Adrenal gland (tissue), 12 donors: Measurements from ENCODE around the gene MAP4. TPM values are rescaled to one million over a fixed set of nuclear protein-coding genes. Genes with fewer than 3 reads are reported as not detected.

Source experiments
- DNase-seq, 7 donors: peaks; one replicate each; pipeline ENCODE4 v3.0.0-alpha.2; 2019 to 2020
- H3K27ac ChIP-seq, 5 donors: fragments of 200-600 bp; sonication (generic) in 4 of 5; 1 replicate in 3 of 5; 2 replicates in 2 of 5; pipeline versions ENCODE4 v1.5.1 to v1.8.0; 2016 to 2020; ENCODE audit warnings: mild to moderate bottlenecking in 1 of 5
- H3K27me3 ChIP-seq: fragments of 200-600 bp; 2 replicates; pipeline ENCODE4 v1.8.0; 2021
- H3K36me3 ChIP-seq, 2 donors: fragments of 200-600 bp; replicated peaks in 1 of 2; 1 replicate in 1 of 2; 2 replicates in 1 of 2; pipeline versions ENCODE4 v1.5.1 to v1.8.0; 2018 to 2022
- H3K4me1 ChIP-seq, 2 donors: fragments of 200-600 bp; replicated peaks in 1 of 2; 1 replicate in 1 of 2; 2 replicates in 1 of 2; pipeline versions ENCODE4 v1.5.1 to v1.8.0; 2018 to 2021
- H3K4me3 ChIP-seq, 4 donors: fragments of 200-600 bp; sonication (generic) in 3 of 4; one replicate each; pipeline ENCODE4 v1.5.1; 2016 to 2018
- H3K9me3 ChIP-seq, 3 donors: fragments of 200-600 bp; sonication (generic) in 1 of 3; replicated peaks in 1 of 3; 1 replicate in 2 of 3; 2 replicates in 1 of 3; pipeline versions ENCODE4 v1.5.1 to v1.8.0; 2016 to 2021
- CTCF ChIP-seq, 6 experiments: fragments of 450-650 bp in 4 of 6; fragments of 200-600 bp in 2 of 6; sonication (generic) in 1 of 6; IDR thresholded peaks; 1 replicate in 5 of 6; 2 replicates in 1 of 6; pipeline versions ENCODE4 v1.5.1 to v1.8.0; 2016 to 2021; ENCODE audit warnings: antibody characterized with exemption in 6 of 6, mild to moderate bottlenecking in 2 of 6, moderate library complexity in 1 of 6
- POLR2A ChIP-seq, 2 donors: fragments of 450-650 bp; IDR thresholded peaks; one replicate each; pipeline ENCODE4 v1.6.1; 2017; ENCODE audit warnings: antibody characterized with exemption in 2 of 2, mild to moderate bottlenecking in 2 of 2, moderate library complexity in 1 of 2
- WGBS, 4 donors: extraction: QIAGEN DNeasy Blood & Tissue Kit in 2 of 4; methylation state at CpG; one replicate each; pipeline versions ENCODE4 v1.1.5 to v1.1.7; 2013 to 2017; 5-methylcytosine and 5-hydroxymethylcytosine counted together
- intact Hi-C, 2 donors: fragments of 100-400 bp; cut with DNase I; formaldehyde crosslinking; loops; one replicate each; pipeline versions ENCODE4 v1.14.1 to v1.15.0; 2022 to 2023
- polyA plus RNA-seq, 3 donors: library from polyadenylated mRNA; stranded (reverse); fragments of 200-250 nt in 2 of 3; fragments of 350-450 nt in 1 of 3; fragmentation: Illumina TruSeq in 1 of 3; extraction: RNeasy Lipid Tissue Mini Kit (QIAGEN cat#74804) in 1 of 3; gene quantifications; one replicate each; pipeline ENCODE4 v1.2.3, GENCODE V29; 2013 to 2014
- total RNA-seq, 9 donors: library from RNA; depleted of rRNA in 4 of 9; stranded (reverse); fragments of >200 nt in 4 of 9; fragments of 120-200 nt in 1 of 9; fragmentation: NEBNext Ultra II Directional in 1 of 9; extraction: Animal tissue kit (Norgen Biotek cat#: 25700) in 1 of 9; gene quantifications; one replicate each; pipeline versions ENCODE4 v1.1.0 to v1.2.4, GENCODE V29; 2013 to 2023
- donor health status: healthy with polysubstance abuse.
- donor health status: Bipolar disorder and iron deficiency.
- donor health status: DM: yes; HTN: yes; CAD: no.
- donor health status: DM: no; HTN: no; CAD: no.
- donor health status: DM: no; HTN: no; CAD: no.
- donor health status: DM: yes; HTN: yes; CAD: no.

MAP4 gene
- total and polyA plus RNA-seq, 12 donors, result 34.3 to 152 (median 75.7) TPM

- peaks cover 0 to 91% of the 10 kb centered on the region in 2 donors for H3K36me3 ChIP-seq
- no peak overlapping the region for H3K27ac ChIP-seq
Observed at GRCh38 chr3:47846880-47847248, 169.4 kb downstream of the MAP4 start.

GRCh38 chr3:47846186-47846879 lies 169.9 kb downstream of the MAP4 start:
- TF ChIP-seq POLR2A (IDR thresholded peaks at IDR 0.05), result no peak
- TF ChIP-seq CTCF (IDR thresholded peaks at IDR 0.05), result no peak
- WGBS, 4 donors, result 78 to 93% (median 92%) methylated on average over 7 to 37 of the region's 37 CpGs
- Histone ChIP-seq H3K9me3 (no peaks in the 10 kb centered on the region), H3K4me1 (no peaks in the 10 kb centered on the region), H3K36me3 (peaks cover 0 to 91% of the 10 kb centered on the region in 2 donors), H3K27ac (no peak overlapping the region), H3K27me3 (no peaks in the 10 kb centered on the region), H3K4me3 (no peak overlapping the region)
- no peak for DNase-seq
- intact Hi-C loops, result loop anchor here in 1 of 2 donors (5.0 to 10.0 kb wide), 2 partner anchors 148 to 311 kb away; no protein-coding TSS in a partner anchor

More at GRCh38 chr3:47846880-47847248, 169.4 kb downstream of the MAP4 start:
- no peak for TF ChIP-seq POLR2A (IDR thresholded peaks at IDR 0.05)
- no peak for TF ChIP-seq CTCF (IDR thresholded peaks at IDR 0.05)
- DNase-seq, result no peak
- no peak overlapping the region for H3K4me3 ChIP-seq
- WGBS, 4 donors, result 79 to 83% (median 81%) methylated on average over 7 to 10 of the region's 10 CpGs
- no peaks in the 10 kb centered on the region for H3K9me3 ChIP-seq
- no peaks in the 10 kb centered on the region for H3K27me3 ChIP-seq
- intact Hi-C loops, result loop anchor here in 1 of 2 donors (5.0 to 10.0 kb wide), 2 partner anchors 148 to 310 kb away; no protein-coding TSS in a partner anchor
- no peaks in the 10 kb centered on the region for H3K4me1 ChIP-seq

- H3K4me3 ChIP-seq, result no peak overlapping the region
- intact Hi-C loops, result loop anchor here in 1 of 2 donors (10.0 kb wide), 1 partner anchor 153 kb away; no protein-coding TSS in a partner anchor
- 82 to 88% (median 85%) methylated on average over 7 of the region's 7 CpGs for WGBS, 4 donors
- no peak for DNase-seq
- no peaks in the 10 kb centered on the region for H3K4me1 ChIP-seq
- no peaks in the 10 kb centered on the region for H3K9me3 ChIP-seq
- peaks cover 0 to 86% of the 10 kb centered on the region in 2 donors for H3K36me3 ChIP-seq
- H3K27ac ChIP-seq, result no peak overlapping the region
- H3K27me3 ChIP-seq, result no peaks in the 10 kb centered on the region
- TF ChIP-seq POLR2A (IDR thresholded peaks at IDR 0.05) (no peak), CTCF (IDR thresholded peaks at IDR 0.05) (no peak)
Observed at GRCh38 chr3:47841786-47842349, 174.3 kb downstream of the MAP4 start.

GRCh38 chr3:47838503-47838902 lies 177.7 kb downstream of the MAP4 start:
- Histone ChIP-seq H3K36me3 (peaks cover 0 to 84% of the 10 kb centered on the region in 2 donors), H3K9me3 (no peaks in the 10 kb centered on the region), H3K4me1 (no peaks in the 10 kb centered on the region), H3K27ac (no peak overlapping the region), H3K4me3 (no peak overlapping the region), H3K27me3 (no peaks in the 10 kb centered on the region)
- no peak for TF ChIP-seq CTCF (IDR thresholded peaks at IDR 0.05)
- TF ChIP-seq POLR2A (IDR thresholded peaks at IDR 0.05), result no peak
- 84 to 94% (median 93%) methylated on average over 5 of the region's 5 CpGs for WGBS, 4 donors
- intact Hi-C loops, result loop anchor here in 1 of 2 donors (5.0 kb wide), 2 partner anchors 154 to 314 kb away; no protein-coding TSS in a partner anchor
- no peak for DNase-seq
